Adrenal gland (tissue), 12 donors: Measurements from ENCODE around the gene GC. TPM values are rescaled to one million over a fixed set of nuclear protein-coding genes. Genes with fewer than 3 reads are reported as not detected.
"Not testable (repeated sequence)": the region's sequence is repeated elsewhere in the genome, so short reads cannot be mapped to it uniquely, and the experiment has no call there.

Source experiments
- DNase-seq, 7 donors: peaks; one replicate each; pipeline ENCODE4 v3.0.0-alpha.2; 2019 to 2020
- H3K27ac ChIP-seq, 5 donors: fragments of 200-600 bp; sonication (generic) in 4 of 5; 1 replicate in 3 of 5; 2 replicates in 2 of 5; pipeline versions ENCODE4 v1.5.1 to v1.8.0; 2016 to 2020; ENCODE audit warnings: mild to moderate bottlenecking in 1 of 5
- H3K27me3 ChIP-seq: fragments of 200-600 bp; 2 replicates; pipeline ENCODE4 v1.8.0; 2021
- H3K36me3 ChIP-seq, 2 donors: fragments of 200-600 bp; replicated peaks in 1 of 2; 1 replicate in 1 of 2; 2 replicates in 1 of 2; pipeline versions ENCODE4 v1.5.1 to v1.8.0; 2018 to 2022
- H3K4me1 ChIP-seq, 2 donors: fragments of 200-600 bp; replicated peaks in 1 of 2; 1 replicate in 1 of 2; 2 replicates in 1 of 2; pipeline versions ENCODE4 v1.5.1 to v1.8.0; 2018 to 2021
- H3K4me3 ChIP-seq, 4 donors: fragments of 200-600 bp; sonication (generic) in 3 of 4; one replicate each; pipeline ENCODE4 v1.5.1; 2016 to 2018
- H3K9me3 ChIP-seq, 3 donors: fragments of 200-600 bp; sonication (generic) in 1 of 3; replicated peaks in 1 of 3; 1 replicate in 2 of 3; 2 replicates in 1 of 3; pipeline versions ENCODE4 v1.5.1 to v1.8.0; 2016 to 2021
- CTCF ChIP-seq, 6 experiments: fragments of 450-650 bp in 4 of 6; fragments of 200-600 bp in 2 of 6; sonication (generic) in 1 of 6; IDR thresholded peaks; 1 replicate in 5 of 6; 2 replicates in 1 of 6; pipeline versions ENCODE4 v1.5.1 to v1.8.0; 2016 to 2021; ENCODE audit warnings: antibody characterized with exemption in 6 of 6, mild to moderate bottlenecking in 2 of 6, moderate library complexity in 1 of 6
- POLR2A ChIP-seq, 2 donors: fragments of 450-650 bp; IDR thresholded peaks; one replicate each; pipeline ENCODE4 v1.6.1; 2017; ENCODE audit warnings: antibody characterized with exemption in 2 of 2, mild to moderate bottlenecking in 2 of 2, moderate library complexity in 1 of 2
- WGBS, 4 donors: extraction: QIAGEN DNeasy Blood & Tissue Kit in 2 of 4; methylation state at CpG; one replicate each; pipeline versions ENCODE4 v1.1.5 to v1.1.7; 2013 to 2017; 5-methylcytosine and 5-hydroxymethylcytosine counted together
- intact Hi-C, 2 donors: fragments of 100-400 bp; cut with DNase I; formaldehyde crosslinking; loops; one replicate each; pipeline versions ENCODE4 v1.14.1 to v1.15.0; 2022 to 2023
- polyA plus RNA-seq, 3 donors: library from polyadenylated mRNA; stranded (reverse); fragments of 200-250 nt in 2 of 3; fragments of 350-450 nt in 1 of 3; fragmentation: Illumina TruSeq in 1 of 3; extraction: RNeasy Lipid Tissue Mini Kit (QIAGEN cat#74804) in 1 of 3; gene quantifications; one replicate each; pipeline ENCODE4 v1.2.3, GENCODE V29; 2013 to 2014
- total RNA-seq, 9 donors: library from RNA; depleted of rRNA in 4 of 9; stranded (reverse); fragments of >200 nt in 4 of 9; fragments of 120-200 nt in 1 of 9; fragmentation: NEBNext Ultra II Directional in 1 of 9; extraction: Animal tissue kit (Norgen Biotek cat#: 25700) in 1 of 9; gene quantifications; one replicate each; pipeline versions ENCODE4 v1.1.0 to v1.2.4, GENCODE V29; 2013 to 2023
- donor health status: healthy with polysubstance abuse.
- donor health status: Bipolar disorder and iron deficiency.
- donor health status: DM: yes; HTN: yes; CAD: no.
- donor health status: DM: no; HTN: no; CAD: no.
- donor health status: DM: no; HTN: no; CAD: no.
- donor health status: DM: yes; HTN: yes; CAD: no.

The GC gene
- total and polyA plus RNA-seq, 12 donors: 0.03 to 1.4 (median 0.74) TPM; not detected in 6

- H3K36me3 ChIP-seq: no peaks in the 10 kb centered on the region
- H3K9me3 ChIP-seq: no peaks in the 10 kb centered on the region
- 80 to 85% (median 80%) methylated on average over 1 to 2 of the region's 2 CpGs; no CpG with 5 or more reads in 1 of the 4 donors for WGBS, 4 donors
- H3K4me1 ChIP-seq: no peaks in the 10 kb centered on the region
- no peak for DNase-seq
- intact Hi-C loops: no loop called here
- no peak for TF ChIP-seq CTCF (IDR thresholded peaks at IDR 0.05)
- no peak for TF ChIP-seq POLR2A (IDR thresholded peaks at IDR 0.05)
- H3K27ac ChIP-seq: no peak overlapping the region
- no peaks in the 10 kb centered on the region for H3K27me3 ChIP-seq
- no peak overlapping the region for H3K4me3 ChIP-seq
Observed at GRCh38 chr4:71814433-71814832, 30.6 kb upstream of the GC start.

GRCh38 chr4:71809805-71810204 is 25.9 kb upstream of the GC start:
- H3K27me3 ChIP-seq, H3K27ac ChIP-seq, DNase-seq, intact Hi-C loops, H3K4me1 ChIP-seq, H3K9me3 ChIP-seq, H3K36me3 ChIP-seq, H3K4me3 ChIP-seq: not testable (repeated sequence)
- 60 to 87% (median 85%) methylated on average over 1 of the region's 1 CpG; no CpG with 5 or more reads in 1 of the 4 donors for WGBS, 4 donors

- no peaks in the 10 kb centered on the region for H3K27me3 ChIP-seq
- no peaks in the 10 kb centered on the region for H3K4me1 ChIP-seq
- H3K9me3 ChIP-seq: no peaks in the 10 kb centered on the region
- H3K27ac ChIP-seq: no peak overlapping the region
- no peak for DNase-seq
- intact Hi-C loops: no loop called here
- 35 to 41% (median 38%) methylated on average over 3 of the region's 3 CpGs for WGBS, 4 donors
- H3K36me3 ChIP-seq: no peaks in the 10 kb centered on the region
- TF ChIP-seq POLR2A (IDR thresholded peaks at IDR 0.05) (no peak), CTCF (IDR thresholded peaks at IDR 0.05) (no peak)
- no peak overlapping the region for H3K4me3 ChIP-seq
Observed at GRCh38 chr4:71807469-71807868, 23.6 kb upstream of the GC start.

- DNase-seq, H3K4me1 ChIP-seq, H3K9me3 ChIP-seq, intact Hi-C loops, H3K36me3 ChIP-seq, H3K27me3 ChIP-seq, H3K4me3 ChIP-seq, H3K27ac ChIP-seq: not testable (repeated sequence)
- WGBS, 4 donors: 64 to 83% (median 77%) methylated on average over 2 of the region's 2 CpGs
Observed at GRCh38 chr4:71805230-71805629, 21.4 kb upstream of the GC start.

- H3K27me3 ChIP-seq, H3K9me3 ChIP-seq, H3K27ac ChIP-seq, DNase-seq, H3K4me1 ChIP-seq, intact Hi-C loops, H3K36me3 ChIP-seq, H3K4me3 ChIP-seq: not testable (repeated sequence)
- 48 to 62% (median 53%) methylated on average over 3 to 4 of the region's 4 CpGs for WGBS, 4 donors
Observed at GRCh38 chr4:71804017-71804697, 20.3 kb upstream of the GC start.

- H3K27ac ChIP-seq: no peak overlapping the region
- intact Hi-C loops: no loop called here
- no peaks in the 10 kb centered on the region for H3K9me3 ChIP-seq
- no peak for TF ChIP-seq CTCF (IDR thresholded peaks at IDR 0.05)
- no peak for TF ChIP-seq POLR2A (IDR thresholded peaks at IDR 0.05)
- DNase-seq: no peak
- H3K4me1 ChIP-seq: no peaks in the 10 kb centered on the region
- H3K36me3 ChIP-seq: no peaks in the 10 kb centered on the region
- 35 to 51% (median 41%) methylated on average over 4 of the region's 4 CpGs for WGBS, 4 donors
- H3K4me3 ChIP-seq: no peak overlapping the region
- H3K27me3 ChIP-seq: no peaks in the 10 kb centered on the region
Observed at GRCh38 chr4:71785959-71786358, 2.1 kb upstream of the GC start.
